CD4-positive, alpha-beta T cell (primary cell): ENCODE data around the gene MCU. TPM values are rescaled to one million over a fixed set of nuclear protein-coding genes. Genes with fewer than 3 reads are reported as not detected.

Experiments
- ATAC-seq: fragments of 200-7000 bp; cut with Tn5 transposase; one replicate; pipeline ENCODE4 v1.10.0; 2022; ENCODE audit warnings: mild to moderate bottlenecking; ENCODE audit not compliant: poor library complexity
- CTCF ChIA-PET: fragments of 350-600 bp; sonication (Branson Sonifier 250); formaldehyde crosslinking; loops from one replicate; lab custom pipeline; 2021; ENCODE audit warnings: antibody characterized with exemption, inconsistent platforms; lab: Charles Lee
- POLR2A ChIA-PET: fragments of 350-600 bp; sonication (Branson Sonifier 250); formaldehyde crosslinking; loops from one replicate; lab custom pipeline; 2021; ENCODE audit warnings: antibody characterized with exemption, inconsistent platforms; lab: Charles Lee
- DNase-seq, 14 experiments: peaks; one replicate each; pipeline ENCODE4 v3.0.0-alpha.2; 2013 to 2020; ENCODE audit warnings: mixed read lengths in 2 of 14
- H3K27ac ChIP-seq, 2 donors: one replicate each; pipeline versions ENCODE4 v1.5.1 to v1.7.0; 2013; ENCODE audit warnings: low read length in 2 of 2, low read depth in 1 of 2, mild to moderate bottlenecking in 1 of 2
- H3K27me3 ChIP-seq, 2 experiments: 1 replicate in 1 of 2; 2 replicates in 1 of 2; pipeline versions ENCODE4 v1.6.1 to v1.7.0; 2013; ENCODE audit warnings: low read length in 2 of 2, control low read depth in 1 of 2, mild to moderate bottlenecking in 1 of 2, moderate library complexity in 1 of 2; ENCODE audit not compliant: insufficient read depth in 2 of 2, control insufficient read depth in 1 of 2
- H3K36me3 ChIP-seq: one replicate; pipeline ENCODE4 v1.6.1; 2013; ENCODE audit warnings: low read length, control low read depth; ENCODE audit not compliant: insufficient read depth
- H3K4me1 ChIP-seq: one replicate; pipeline ENCODE4 v1.6.1; 2013; ENCODE audit warnings: low read length, control low read depth; ENCODE audit not compliant: insufficient read depth
- H3K4me3 ChIP-seq: one replicate; pipeline ENCODE4 v1.5.1; 2013; ENCODE audit warnings: mild to moderate bottlenecking, low read length, moderate library complexity
- H3K9me3 ChIP-seq, 2 experiments: 1 replicate in 1 of 2; 2 replicates in 1 of 2; pipeline versions ENCODE4 v1.6.1 to v1.7.0; 2013; ENCODE audit warnings: low read length in 2 of 2, mild to moderate bottlenecking in 2 of 2, control low read depth in 1 of 2, moderate library complexity in 1 of 2; ENCODE audit not compliant: control insufficient read depth in 1 of 2, insufficient read depth in 1 of 2
- H3K27ac Mint-ChIP-seq: one replicate; pipeline ENCODE4 v1.8.0; 2020; ENCODE audit warnings: mixed read lengths
- H3K27me3 Mint-ChIP-seq: one replicate; pipeline ENCODE4 v1.8.0; 2021; ENCODE audit warnings: mixed read lengths
- H3K36me3 Mint-ChIP-seq: one replicate; pipeline ENCODE4 v1.8.0; 2021; ENCODE audit warnings: low read depth, mixed read lengths
- H3K4me1 Mint-ChIP-seq: one replicate; pipeline ENCODE4 v1.8.0; 2021; ENCODE audit warnings: low read depth, mixed read lengths
- H3K4me3 Mint-ChIP-seq: one replicate; pipeline ENCODE4 v1.8.0; 2020; ENCODE audit warnings: mild to moderate bottlenecking, mixed read lengths
- H3K9me3 Mint-ChIP-seq: one replicate; pipeline ENCODE4 v1.8.0; 2020; ENCODE audit warnings: mixed read lengths
- intact Hi-C, 2 experiments: fragments of 100-400 bp; cut with DNase I in 1 of 2; cut with micrococcal nuclease in 1 of 2; formaldehyde crosslinking; loops; one replicate each; pipeline versions ENCODE4 v1.15.1 to v1.9.0; 2023 to 2025; cut with DNase I, micrococcal nuclease
- total RNA-seq, 174 experiments: library from RNA in 2 of 174; stranded (reverse) in 2 of 174; gene quantifications; one replicate each; pipeline ENCODE4 v1.2.3 and lab custom pipeline; 2021 to 2026
- TF ChIP-seq, protein P1 (sequence below): fragments of 200-600 bp; IDR thresholded peaks from one replicate; pipeline ENCODE4 v1.8.0; 2022; ENCODE audit warnings: antibody characterized with exemption, mild to moderate bottlenecking

Gene MCU
- total RNA-seq, 2 experiments from 2014 or later, result 10.3 to 12.0 TPM

DNA sequence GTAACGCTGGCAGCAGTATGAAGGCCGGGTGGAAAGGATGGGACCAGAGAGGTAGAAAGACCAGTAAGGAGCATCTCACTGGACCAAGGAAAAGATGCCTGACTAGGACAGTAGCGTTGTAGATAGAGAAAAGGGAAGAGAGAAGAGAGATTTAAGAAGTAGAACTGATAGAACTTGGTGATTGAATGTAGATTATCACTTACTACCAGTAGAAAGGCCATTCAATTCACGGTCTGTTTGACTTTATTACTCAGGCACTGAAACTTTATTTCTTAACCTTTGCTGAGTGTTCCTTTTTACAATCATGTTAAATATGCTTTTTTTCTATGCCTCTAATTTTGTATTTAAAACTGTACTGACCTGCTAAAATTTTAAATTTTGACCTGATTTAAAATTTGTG is 12.2 kb downstream of the MCU start:
- POLR2A ChIA-PET, result no interaction called here
- intact Hi-C loops, result no loop called here
- no peak for ATAC-seq
- CTCF ChIA-PET, result no interaction called here
- H3K36me3 Mint-ChIP-seq, result no peaks in the 10 kb centered on the region
- H3K27ac ChIP-seq, result no peak overlapping the region
- TF ChIP-seq, protein P1, sequence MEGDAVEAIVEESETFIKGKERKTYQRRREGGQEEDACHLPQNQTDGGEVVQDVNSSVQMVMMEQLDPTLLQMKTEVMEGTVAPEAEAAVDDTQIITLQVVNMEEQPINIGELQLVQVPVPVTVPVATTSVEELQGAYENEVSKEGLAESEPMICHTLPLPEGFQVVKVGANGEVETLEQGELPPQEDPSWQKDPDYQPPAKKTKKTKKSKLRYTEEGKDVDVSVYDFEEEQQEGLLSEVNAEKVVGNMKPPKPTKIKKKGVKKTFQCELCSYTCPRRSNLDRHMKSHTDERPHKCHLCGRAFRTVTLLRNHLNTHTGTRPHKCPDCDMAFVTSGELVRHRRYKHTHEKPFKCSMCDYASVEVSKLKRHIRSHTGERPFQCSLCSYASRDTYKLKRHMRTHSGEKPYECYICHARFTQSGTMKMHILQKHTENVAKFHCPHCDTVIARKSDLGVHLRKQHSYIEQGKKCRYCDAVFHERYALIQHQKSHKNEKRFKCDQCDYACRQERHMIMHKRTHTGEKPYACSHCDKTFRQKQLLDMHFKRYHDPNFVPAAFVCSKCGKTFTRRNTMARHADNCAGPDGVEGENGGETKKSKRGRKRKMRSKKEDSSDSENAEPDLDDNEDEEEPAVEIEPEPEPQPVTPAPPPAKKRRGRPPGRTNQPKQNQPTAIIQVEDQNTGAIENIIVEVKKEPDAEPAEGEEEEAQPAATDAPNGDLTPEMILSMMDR, result no peak
- H3K36me3 ChIP-seq, result no peaks in the 10 kb centered on the region
- H3K4me1 Mint-ChIP-seq, result peaks cover 13% of the 10 kb centered on the region
- no peak overlapping the region for H3K4me3 ChIP-seq
- H3K27me3 ChIP-seq, result no peaks in the 10 kb centered on the region
- no peak overlapping the region for H3K27ac Mint-ChIP-seq
- no peaks in the 10 kb centered on the region for H3K9me3 Mint-ChIP-seq
- H3K4me3 Mint-ChIP-seq, result no peak overlapping the region
- no peaks in the 10 kb centered on the region for H3K9me3 ChIP-seq
- H3K4me1 ChIP-seq, result no peaks in the 10 kb centered on the region
- no peak for DNase-seq
- H3K27me3 Mint-ChIP-seq, result no peaks in the 10 kb centered on the region

DNA sequence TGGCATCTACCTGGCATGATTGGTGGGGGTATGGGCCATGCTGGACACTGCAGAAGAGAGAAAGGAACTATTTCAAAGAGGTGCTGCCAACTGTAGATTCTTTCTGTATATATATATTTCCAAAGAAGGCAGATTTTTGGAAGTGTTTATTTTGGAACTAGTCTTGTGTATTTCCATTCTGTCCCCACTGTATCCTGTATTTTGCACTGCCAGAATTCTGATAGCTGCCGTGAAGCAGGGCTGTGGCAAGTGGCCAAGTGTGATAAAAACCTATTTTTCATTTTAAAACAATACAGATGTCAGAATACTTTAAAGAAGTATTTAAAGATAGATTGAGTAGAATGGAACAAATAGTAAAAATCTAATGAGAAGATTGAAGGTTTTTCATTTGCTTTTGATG is 17.1 kb downstream of the MCU start:
- TF ChIP-seq, protein P1, result no peak
- DNase-seq, result no peak
- H3K27ac Mint-ChIP-seq, result no peak overlapping the region
- H3K4me1 Mint-ChIP-seq, result no peaks in the 10 kb centered on the region
- no peak overlapping the region for H3K4me3 Mint-ChIP-seq
- H3K27me3 ChIP-seq, result no peaks in the 10 kb centered on the region
- H3K9me3 ChIP-seq, result no peaks in the 10 kb centered on the region
- no peaks in the 10 kb centered on the region for H3K27me3 Mint-ChIP-seq
- intact Hi-C loops, result no loop called here
- H3K4me1 ChIP-seq, result no peaks in the 10 kb centered on the region
- no peak overlapping the region for H3K4me3 ChIP-seq
- no peaks in the 10 kb centered on the region for H3K36me3 Mint-ChIP-seq
- no peaks in the 10 kb centered on the region for H3K36me3 ChIP-seq
- ChIA-PET POLR2A (no interaction called here), CTCF (no interaction called here)
- H3K9me3 Mint-ChIP-seq, result no peaks in the 10 kb centered on the region
- no peak for ATAC-seq
- H3K27ac ChIP-seq, result no peak overlapping the region

DNA sequence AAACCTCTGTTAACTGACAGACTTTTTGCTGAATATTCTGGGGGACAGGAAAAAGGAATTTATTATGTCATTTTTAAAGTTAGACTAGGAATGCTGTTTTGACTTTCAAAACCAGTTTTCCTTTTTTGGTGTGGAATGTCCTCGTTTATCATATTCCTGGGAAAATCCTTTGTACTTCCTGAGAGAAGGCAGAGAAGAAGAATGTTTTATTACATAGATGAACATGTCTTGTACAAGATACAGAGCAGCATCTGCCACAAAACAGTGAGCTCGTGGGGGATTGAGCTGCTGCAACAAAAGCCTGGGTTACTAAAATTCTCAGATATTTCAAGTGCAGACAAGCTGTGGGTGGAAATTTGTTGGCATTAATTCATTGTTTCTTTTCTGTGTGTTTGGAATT is 20.2 kb downstream of the MCU start:
- H3K36me3 Mint-ChIP-seq, result peaks cover 16% of the 10 kb centered on the region
- DNase-seq (no peak), ATAC-seq (no peak)
- Histone ChIP-seq H3K4me3 (no peak overlapping the region), H3K9me3 (no peaks in the 10 kb centered on the region), H3K36me3 (peaks cover 9% of the 10 kb centered on the region), H3K27ac (no peak overlapping the region), H3K27me3 (no peaks in the 10 kb centered on the region), H3K4me1 (no peaks in the 10 kb centered on the region)
- H3K4me1 Mint-ChIP-seq, result no peaks in the 10 kb centered on the region
- no peak overlapping the region for H3K4me3 Mint-ChIP-seq
- POLR2A ChIA-PET, result no interaction called here
- CTCF ChIA-PET, result no interaction called here
- TF ChIP-seq, protein P1, result no peak
- H3K27ac Mint-ChIP-seq, result no peak overlapping the region
- intact Hi-C loops, result no loop called here
- no peaks in the 10 kb centered on the region for H3K27me3 Mint-ChIP-seq
- H3K9me3 Mint-ChIP-seq, result no peaks in the 10 kb centered on the region
